ENCODE data around the gene NR1D1. TPM values are rescaled to one million over a fixed set of nuclear protein-coding genes. Genes with fewer than 3 reads are reported as not detected.

Gene NR1D1
- total RNA-seq, 1 donor: 6.5 TPM

DNA sequence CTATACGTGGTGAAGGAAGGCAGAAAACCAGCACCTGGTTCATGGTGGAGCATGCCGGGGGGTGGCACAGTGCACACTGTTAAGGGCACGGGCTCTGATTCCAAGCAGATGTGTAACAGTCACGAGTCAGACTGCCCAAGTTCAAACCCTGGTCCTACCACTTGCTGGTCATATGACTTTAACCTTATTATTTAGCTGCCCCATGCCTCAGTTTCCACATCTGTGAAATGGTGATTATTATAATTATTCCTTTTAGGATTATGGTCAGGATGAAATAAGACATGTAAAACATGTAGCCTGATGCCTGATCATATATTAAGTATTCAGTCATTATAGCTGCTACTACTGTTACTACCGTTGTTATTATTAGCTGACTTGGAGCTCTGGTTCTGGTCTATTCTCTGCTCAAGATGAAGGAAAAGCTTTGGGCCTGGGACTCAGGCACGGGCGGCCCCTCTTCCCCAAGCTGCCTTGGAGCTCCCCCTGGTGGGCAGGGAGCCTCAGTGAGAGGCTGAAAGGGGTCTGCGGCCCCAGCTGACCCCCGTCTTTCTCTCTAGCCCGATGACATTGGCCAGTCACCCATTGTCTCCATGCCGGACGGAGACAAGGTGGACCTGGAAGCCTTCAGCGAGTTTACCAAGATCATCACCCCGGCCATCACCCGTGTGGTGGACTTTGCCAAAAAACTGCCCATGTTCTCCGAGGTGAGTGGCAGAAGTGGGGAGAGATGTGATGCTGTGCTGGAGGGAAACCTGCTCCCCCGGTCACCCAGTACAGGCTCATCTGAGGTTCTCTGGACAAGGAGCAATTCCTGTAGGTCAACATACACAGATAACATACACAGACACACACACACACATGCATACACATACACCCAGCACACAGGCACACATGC, 14.0 kb downstream of the NR1D1 start:
- H3K4me3 ChIP-seq (ENCODE audit: low read depth, low read length): no peak overlapping the region
- TF ChIP-seq, protein P1, sequence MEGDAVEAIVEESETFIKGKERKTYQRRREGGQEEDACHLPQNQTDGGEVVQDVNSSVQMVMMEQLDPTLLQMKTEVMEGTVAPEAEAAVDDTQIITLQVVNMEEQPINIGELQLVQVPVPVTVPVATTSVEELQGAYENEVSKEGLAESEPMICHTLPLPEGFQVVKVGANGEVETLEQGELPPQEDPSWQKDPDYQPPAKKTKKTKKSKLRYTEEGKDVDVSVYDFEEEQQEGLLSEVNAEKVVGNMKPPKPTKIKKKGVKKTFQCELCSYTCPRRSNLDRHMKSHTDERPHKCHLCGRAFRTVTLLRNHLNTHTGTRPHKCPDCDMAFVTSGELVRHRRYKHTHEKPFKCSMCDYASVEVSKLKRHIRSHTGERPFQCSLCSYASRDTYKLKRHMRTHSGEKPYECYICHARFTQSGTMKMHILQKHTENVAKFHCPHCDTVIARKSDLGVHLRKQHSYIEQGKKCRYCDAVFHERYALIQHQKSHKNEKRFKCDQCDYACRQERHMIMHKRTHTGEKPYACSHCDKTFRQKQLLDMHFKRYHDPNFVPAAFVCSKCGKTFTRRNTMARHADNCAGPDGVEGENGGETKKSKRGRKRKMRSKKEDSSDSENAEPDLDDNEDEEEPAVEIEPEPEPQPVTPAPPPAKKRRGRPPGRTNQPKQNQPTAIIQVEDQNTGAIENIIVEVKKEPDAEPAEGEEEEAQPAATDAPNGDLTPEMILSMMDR (IDR thresholded peaks at IDR 0.05; ENCODE audit: insufficient read depth, low read length): peak; percentile 75
- no peak for DNase-seq (ENCODE audit: low read depth)

DNA sequence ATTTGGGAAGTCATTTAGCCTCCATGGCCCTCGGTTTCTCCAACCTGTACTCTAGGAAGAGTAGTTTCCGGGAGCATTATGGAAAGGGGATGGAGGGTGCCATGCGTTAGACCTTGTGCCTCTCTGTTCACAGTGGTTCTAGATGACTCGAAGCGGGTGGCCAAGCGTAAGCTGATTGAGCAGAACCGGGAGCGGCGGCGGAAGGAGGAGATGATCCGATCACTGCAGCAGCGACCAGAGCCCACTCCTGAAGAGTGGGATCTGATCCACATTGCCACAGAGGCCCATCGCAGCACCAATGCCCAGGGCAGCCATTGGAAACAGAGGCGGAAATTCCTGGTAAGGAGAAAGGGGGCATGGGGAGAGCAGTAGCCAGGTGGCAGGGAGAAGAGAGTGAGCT, 15.9 kb downstream of the NR1D1 start:
- DNase-seq (ENCODE audit: low read depth): no peak
- no peak overlapping the region for H3K4me3 ChIP-seq (ENCODE audit: low read depth, low read length)
- TF ChIP-seq, protein P1 (IDR thresholded peaks at IDR 0.05; ENCODE audit: insufficient read depth, low read length): no peak

DNA sequence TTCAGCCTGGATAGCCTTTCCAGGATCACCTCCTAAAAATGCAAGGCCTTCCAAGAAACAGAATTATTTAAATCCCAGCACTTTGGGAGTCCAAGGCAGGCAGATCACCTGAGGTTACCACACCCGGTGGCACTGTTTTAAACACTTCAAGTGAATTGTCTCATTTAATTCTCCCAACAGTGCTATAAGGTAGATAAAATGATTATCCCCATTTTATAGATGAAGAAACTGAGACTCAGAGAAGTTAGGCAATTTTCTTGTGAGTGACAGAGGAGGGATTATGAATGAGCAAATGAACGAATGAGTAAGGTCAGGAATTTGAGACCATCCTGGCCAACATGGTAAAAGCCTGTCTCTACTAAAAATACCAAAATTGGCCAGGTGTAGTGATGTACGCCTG, 20.8 kb downstream of the NR1D1 start:
- H3K4me3 ChIP-seq (ENCODE audit: low read depth, low read length): no peak overlapping the region
- DNase-seq (ENCODE audit: low read depth): no peak
- TF ChIP-seq, protein P1 (IDR thresholded peaks at IDR 0.05; ENCODE audit: insufficient read depth, low read length): no peak

DNA sequence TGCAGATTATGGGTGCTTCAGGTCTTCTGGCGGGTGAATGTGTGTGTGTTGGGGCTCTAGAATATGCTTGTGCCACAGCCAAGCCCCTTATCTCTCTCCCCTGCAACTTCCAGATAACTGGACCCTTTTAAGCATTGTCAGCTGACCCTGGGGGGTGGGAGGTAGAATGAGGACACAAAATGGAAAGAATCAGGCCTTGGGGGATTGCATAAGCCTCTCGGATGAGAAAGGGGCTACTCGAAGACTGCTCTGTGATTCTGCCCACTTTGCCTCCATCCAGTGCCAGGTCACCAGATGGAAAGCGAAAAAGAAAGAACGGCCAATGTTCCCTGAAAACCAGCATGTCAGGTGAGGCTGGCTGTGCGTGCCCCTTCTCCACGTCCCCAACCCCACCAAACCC, 23.8 kb downstream of the NR1D1 start:
- H3K4me3 ChIP-seq (ENCODE audit: low read depth, low read length): no peak overlapping the region
- no peak for DNase-seq (ENCODE audit: low read depth)
- TF ChIP-seq, protein P1 (IDR thresholded peaks at IDR 0.05; ENCODE audit: insufficient read depth, low read length): no peak

DNA sequence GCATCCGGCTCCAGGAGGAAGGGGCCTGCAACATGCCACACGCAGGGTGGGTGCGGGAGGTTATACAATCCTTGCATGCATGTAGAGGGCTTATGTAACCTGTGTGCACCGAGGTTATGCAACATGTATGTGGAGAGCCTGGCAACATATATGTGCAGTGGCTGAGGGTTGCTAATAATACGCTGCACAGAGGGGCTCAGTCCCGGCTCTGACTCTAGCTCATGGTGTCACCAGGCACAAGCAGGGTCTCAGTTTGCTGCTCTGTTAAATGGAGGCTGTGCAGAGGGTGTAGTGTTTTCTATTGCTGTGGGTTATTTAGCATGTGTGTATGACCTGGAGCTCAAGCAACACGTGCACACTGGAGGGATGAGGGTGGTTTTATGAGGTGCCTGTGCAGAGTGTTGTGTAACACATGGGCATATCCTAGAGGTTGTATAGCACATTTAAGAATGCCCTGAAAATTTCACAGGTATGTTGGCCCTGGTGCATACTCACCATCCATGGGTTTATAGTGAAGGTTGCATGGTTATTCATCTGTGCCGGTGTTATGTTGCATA, 24.4 kb downstream of the NR1D1 start:
- DNase-seq (ENCODE audit: low read depth): no peak
- TF ChIP-seq, protein P1 (IDR thresholded peaks at IDR 0.05; ENCODE audit: insufficient read depth, low read length): no peak
- no peak overlapping the region for H3K4me3 ChIP-seq (ENCODE audit: low read depth, low read length)

DNA sequence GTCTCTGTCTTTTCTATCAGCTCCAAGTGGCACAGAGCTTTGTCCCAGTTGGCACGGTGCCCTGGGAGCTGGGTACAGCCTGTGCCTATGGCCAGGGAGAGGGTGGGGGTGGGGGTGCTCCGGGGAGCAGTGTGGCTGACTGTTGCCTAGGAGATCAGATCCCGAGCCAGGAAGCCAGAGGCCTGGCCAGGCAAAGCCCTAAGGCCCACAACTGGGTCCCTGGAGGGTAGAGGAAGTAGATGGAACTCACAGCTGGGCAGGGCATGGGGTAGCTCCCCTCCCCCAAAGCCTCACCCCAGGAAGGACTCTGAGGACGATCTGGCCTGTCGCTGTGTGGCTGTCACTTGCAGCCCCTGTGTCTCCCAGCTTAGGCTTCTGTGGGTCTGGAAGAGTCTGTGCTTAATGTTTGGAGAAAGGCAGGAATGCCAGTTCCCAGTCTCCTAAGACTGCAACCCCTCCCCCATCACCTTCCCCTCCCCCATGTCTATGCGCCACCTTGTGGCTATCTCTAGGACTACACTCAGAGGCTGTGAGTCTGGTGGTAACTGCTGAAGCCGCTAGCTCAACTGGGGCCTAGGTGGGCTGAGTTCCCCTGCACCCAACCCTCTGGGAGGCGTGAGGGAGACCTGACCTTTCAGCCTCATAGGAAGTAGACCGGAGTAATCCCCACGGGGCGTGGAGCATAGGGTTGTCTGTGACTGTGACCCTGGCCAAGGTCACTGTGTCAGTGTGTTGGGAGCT, 25.0 kb downstream of the NR1D1 start:
- H3K4me3 ChIP-seq (ENCODE audit: low read depth, low read length): no peak overlapping the region
- TF ChIP-seq, protein P1 (IDR thresholded peaks at IDR 0.05; ENCODE audit: insufficient read depth, low read length): peak; percentile 88
- DNase-seq (ENCODE audit: low read depth): peak; percentile 72
